Stimulated activated CD4-positive, alpha-beta T cell treated with anti-CD3 and anti-CD28 coated beads, Interleukin-12 subunit alpha, Interleukin-12 subunit beta, amount 100 ng/mL, for 4 hours (primary cell): Measurements from ENCODE around the gene GNAI1.

Experiments
- DNase-seq: peaks from one replicate; pipeline ENCODE4 v3.0.0-alpha.2; 2020

GNAI1 gene

DNA sequence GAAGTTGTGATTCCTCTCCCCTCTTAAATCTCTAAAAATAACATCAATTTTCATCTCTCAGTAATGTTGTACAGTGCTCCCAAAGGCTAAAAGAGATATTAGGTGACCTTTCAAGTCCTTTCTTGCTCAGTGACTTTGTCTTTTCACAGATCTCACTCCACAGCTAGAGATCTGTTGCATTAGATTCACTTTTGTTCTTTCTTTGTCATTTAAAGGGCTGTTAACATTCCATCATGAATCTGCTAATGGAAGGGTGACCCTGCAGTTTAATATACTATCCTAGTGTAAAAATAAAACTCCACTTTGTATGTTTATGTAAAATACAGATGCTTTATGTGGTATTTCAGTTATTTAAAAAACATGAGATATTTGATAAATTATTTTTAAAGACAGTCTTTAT is 30.5 kb downstream of the GNAI1 start:
- DNase-seq: no peak

GRCh38 chr7:80170445-80170844 is 35.8 kb downstream of the GNAI1 start:
- no peak for DNase-seq

DNA sequence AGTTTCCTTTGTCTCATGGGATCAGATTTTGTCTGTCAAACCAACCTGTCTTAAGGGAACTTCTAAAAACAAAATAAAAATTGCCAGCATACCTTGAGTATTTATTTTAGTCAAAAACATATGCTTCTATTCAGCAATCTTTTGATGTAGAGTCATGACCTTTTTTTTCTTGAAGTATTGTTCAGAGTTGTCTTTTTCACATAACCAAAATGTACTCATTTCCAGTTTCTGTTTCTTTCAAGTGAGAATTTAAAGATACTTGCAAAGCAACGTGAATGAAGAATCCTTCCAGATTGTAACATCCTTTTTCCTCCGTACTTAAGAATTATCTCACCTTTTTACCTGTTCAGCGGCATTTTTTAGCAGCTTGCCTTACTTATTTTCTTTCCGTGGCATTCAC is 37.8 kb downstream of the GNAI1 start:
- no peak for DNase-seq

- no peak for DNase-seq
Observed at GRCh38 chr7:80175744-80176143, 41.1 kb downstream of the GNAI1 start.

GRCh38 chr7:80181411-80181810 is 46.8 kb downstream of the GNAI1 start:
- DNase-seq: no peak

DNA sequence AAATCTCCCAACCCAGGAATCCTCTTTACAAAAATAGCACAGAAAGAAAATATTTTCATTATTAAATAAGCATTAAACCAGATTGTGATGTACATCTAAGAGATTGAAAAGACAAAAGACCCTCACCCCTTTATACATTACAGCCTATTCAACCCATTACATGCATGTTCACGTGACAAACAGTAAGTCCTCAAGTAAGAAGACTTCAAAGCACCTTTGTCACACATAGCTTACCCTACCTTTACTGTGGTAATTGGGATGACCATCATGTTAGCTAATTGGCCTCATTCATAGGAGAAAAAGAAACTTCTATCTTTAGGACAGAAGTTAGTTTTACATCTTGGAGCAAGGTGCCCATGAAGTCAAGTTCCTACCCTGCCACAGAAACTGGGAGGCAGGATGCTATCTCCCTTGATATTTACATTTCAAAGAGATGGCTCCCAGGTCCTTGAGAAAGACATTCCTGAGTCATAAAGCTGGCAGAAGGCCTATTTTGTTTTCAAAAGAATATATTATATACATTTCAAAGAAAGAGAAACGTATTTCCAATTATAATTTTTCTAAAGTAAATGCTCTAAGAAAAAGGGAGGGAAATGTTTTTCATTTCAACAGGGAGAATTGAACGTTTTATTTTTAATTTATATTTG is 48.1 kb downstream of the GNAI1 start:
- DNase-seq: no peak

- DNase-seq: no peak
Observed at GRCh38 chr7:80183351-80183750, 48.7 kb downstream of the GNAI1 start.

- no peak for DNase-seq
Observed at GRCh38 chr7:80183900-80184685, 49.5 kb downstream of the GNAI1 start.

- DNase-seq: no peak
Observed at GRCh38 chr7:80184693-80185092, 50.1 kb downstream of the GNAI1 start.

GRCh38 chr7:80185571-80185970 is 50.9 kb downstream of the GNAI1 start:
- DNase-seq: no peak

DNA sequence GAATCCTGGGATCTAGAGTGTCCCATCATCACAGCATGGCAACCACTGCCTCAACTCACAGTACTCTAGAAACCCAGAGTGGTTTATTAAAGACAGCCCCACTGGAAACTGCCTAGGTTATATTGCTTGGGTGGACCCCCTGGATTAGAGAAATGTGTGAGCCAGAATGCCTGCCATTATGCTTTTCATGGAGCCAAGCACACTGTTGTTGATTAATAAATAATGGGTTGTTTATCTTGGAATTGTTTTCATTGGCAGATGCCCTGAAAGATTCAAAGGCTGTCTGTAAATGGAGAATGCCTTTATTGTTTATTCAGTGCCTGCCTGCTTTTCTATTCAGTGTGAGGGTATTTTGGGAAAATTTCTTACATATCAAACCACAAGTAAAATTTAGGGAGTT is 52.1 kb downstream of the GNAI1 start:
- no peak for DNase-seq

DNA sequence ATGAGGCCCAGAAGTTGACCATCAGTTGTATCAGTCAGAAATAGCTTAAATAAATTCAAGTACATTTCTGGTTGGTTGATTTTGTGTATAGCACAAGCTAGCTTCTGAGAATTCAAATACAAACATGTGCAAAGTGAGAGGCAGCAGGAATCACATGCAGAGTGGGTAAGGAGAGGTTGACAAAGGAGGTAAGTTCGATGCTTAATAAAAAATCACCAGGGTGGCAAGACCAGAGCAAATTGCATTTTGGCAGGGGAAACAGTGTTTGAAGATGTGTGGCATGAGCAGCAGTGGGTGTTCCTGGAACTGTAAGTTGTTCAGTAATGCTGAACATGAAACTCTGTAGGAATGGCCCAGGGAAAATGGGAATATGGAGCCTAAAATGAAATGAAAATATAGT is 52.6 kb downstream of the GNAI1 start:
- DNase-seq: no peak

DNA sequence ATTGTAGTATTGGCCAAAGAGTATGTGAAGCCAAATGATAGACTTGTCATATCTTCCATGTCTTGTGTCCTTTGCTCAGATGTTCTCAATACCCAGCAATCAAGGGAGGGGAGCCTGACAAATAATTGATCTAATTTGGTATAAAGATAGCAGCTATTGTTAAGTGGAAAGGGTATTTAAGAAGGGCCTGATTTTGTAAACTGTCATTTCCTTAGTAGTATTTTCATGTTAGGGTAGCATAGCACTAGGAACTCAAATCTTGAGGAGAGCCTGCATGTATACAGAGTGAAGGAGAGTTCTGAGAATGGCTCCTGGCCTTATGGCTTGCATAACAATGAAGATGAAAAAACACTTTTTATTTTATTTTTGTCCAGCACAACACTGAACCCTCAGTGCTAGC is 53.1 kb downstream of the GNAI1 start:
- DNase-seq: no peak

DNA sequence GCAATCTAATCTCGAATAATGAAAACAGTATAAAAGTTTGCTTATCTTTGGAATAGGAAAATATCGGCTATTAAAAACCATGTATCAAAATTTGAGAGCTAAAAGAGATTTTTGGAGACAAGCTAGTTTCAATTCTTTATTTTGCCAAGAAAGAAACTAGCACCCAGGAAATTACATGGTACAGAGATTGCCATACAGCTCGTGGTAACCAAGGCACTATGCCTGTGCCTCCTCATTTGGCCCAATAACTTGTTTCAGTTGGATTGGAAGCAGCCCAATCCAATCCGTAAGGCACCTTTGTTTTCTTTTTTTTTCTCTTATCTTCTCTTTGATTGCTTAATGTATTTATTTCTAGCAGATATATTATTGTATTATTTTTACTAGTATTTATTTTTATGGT is 55.0 kb downstream of the GNAI1 start:
- DNase-seq: no peak

GRCh38 chr7:80197627-80198026 is 63.0 kb downstream of the GNAI1 start:
- DNase-seq: no peak

DNA sequence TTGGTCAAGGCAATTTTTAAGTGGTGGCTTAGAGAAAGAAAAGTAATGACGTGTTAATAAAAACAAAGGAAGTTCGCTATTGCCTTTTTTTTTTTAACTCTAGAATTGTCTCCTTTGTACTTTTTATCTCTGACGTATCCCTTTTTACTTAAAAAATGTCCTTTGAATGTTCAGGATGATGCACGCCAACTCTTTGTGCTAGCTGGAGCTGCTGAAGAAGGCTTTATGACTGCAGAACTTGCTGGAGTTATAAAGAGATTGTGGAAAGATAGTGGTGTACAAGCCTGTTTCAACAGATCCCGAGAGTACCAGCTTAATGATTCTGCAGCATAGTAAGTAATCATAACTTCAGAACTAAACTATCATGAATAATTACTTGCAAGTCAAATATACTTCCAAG is 64.4 kb downstream of the GNAI1 start:
- DNase-seq: no peak

DNA sequence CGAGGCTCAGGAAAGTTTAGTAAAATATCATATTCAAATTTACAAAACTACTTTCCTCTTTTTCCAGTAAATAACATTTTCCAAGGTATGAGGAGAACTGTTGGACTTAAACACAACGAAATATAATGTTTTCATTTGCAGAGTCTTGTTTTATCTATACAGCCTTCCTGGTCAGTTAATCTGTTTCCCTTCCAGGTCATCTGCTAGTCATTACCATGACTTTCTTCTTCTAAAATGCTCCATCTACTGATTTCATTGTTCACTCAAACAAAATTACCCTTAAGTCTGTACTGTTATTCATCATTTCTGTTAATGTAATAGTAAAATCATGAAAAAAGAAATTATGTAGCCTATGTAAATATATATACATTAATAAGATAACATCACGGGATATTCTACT is 69.8 kb downstream of the GNAI1 start:
- no peak for DNase-seq

DNA sequence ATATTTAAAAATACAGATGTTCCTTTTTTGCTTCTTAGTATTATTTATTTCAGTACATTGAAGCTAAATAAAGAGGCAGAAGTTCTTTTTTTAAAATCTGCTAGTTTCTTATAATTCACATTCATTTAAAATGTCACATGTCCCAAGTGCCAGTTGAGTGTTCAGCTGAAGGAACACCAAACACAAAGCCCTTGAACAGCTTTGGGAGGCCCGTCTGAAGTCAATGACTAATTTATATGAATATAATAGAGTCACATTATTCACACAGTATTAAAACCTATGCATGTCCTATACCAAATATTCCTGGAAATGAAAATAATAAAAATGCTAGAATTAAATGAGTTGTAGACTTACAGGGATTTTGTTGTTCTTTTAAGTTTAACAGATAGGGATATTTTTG is 70.3 kb downstream of the GNAI1 start:
- DNase-seq: no peak

- no peak for DNase-seq
Observed at GRCh38 chr7:80206763-80207162, 72.1 kb downstream of the GNAI1 start.

- no peak for DNase-seq
Observed at GRCh38 chr7:80207501-80207900, 72.9 kb downstream of the GNAI1 start.

- DNase-seq: no peak
Observed at GRCh38 chr7:80208700-80209099, 74.1 kb downstream of the GNAI1 start.

GRCh38 chr7:80210400-80210799 is 75.8 kb downstream of the GNAI1 start:
- no peak for DNase-seq

- DNase-seq: no peak
Observed at GRCh38 chr7:80213814-80214213, 79.2 kb downstream of the GNAI1 start.

GRCh38 chr7:80215734-80216133 is 81.1 kb downstream of the GNAI1 start:
- no peak for DNase-seq
